SK-N-MC (cell line): ENCODE data around the gene SLC25A15.

Experiments
- DNase-seq: peaks from one replicate; pipeline ENCODE4 v3.0.0-alpha.2; 2011; ENCODE audit warnings: low read depth, low spot score
- H3K27ac ChIP-seq: fragments of 200-600 bp; sonication (generic); 2 replicates; pipeline ENCODE4 v1.5.1; 2016; ENCODE audit warnings: mixed run types
- H3K36me3 ChIP-seq: fragments of 200-600 bp; sonication (generic); 2 replicates; pipeline ENCODE4 v1.6.1; 2017; ENCODE audit warnings: antibody characterized with exemption, low read length, mixed read lengths; ENCODE audit not compliant: insufficient read depth
- H3K4me3 ChIP-seq: fragments of 200-600 bp; sonication (generic); 2 replicates; pipeline ENCODE4 v1.5.1; 2016
- H3K9ac ChIP-seq: fragments of 200-600 bp; sonication (generic); 2 replicates; pipeline ENCODE4 v1.8.0; 2017; ENCODE audit warnings: mixed run types, mixed read lengths; ENCODE audit not compliant: insufficient read length
- H3K9me3 ChIP-seq: fragments of 200-600 bp; sonication (generic); 2 replicates; pipeline ENCODE4 v1.6.1; 2017; ENCODE audit warnings: low read depth, mild to moderate bottlenecking, antibody characterized with exemption, low read length, moderate library complexity, mixed read lengths
- EZH2 ChIP-seq: fragments of 200-600 bp; sonication (generic); IDR thresholded peaks from one replicate; pipeline ENCODE4 v1.6.1; 2017; ENCODE audit warnings: antibody characterized with exemption
- FOXP2 ChIP-seq: optimal IDR thresholded peaks from 2 replicates; pipeline ENCODE3; 2011; ENCODE audit warnings: mild to moderate bottlenecking, moderate library complexity; ENCODE audit not compliant: insufficient read depth; ENCODE audit errors: extremely low read length, control extremely low read depth
- POLR2AphosphoS5 ChIP-seq: IDR thresholded peaks from 2 replicates; pipeline ENCODE4 v1.6.1; 2012; ENCODE audit warnings: mild to moderate bottlenecking, low read depth, low read length, borderline replicate concordance

Gene SLC25A15

DNA sequence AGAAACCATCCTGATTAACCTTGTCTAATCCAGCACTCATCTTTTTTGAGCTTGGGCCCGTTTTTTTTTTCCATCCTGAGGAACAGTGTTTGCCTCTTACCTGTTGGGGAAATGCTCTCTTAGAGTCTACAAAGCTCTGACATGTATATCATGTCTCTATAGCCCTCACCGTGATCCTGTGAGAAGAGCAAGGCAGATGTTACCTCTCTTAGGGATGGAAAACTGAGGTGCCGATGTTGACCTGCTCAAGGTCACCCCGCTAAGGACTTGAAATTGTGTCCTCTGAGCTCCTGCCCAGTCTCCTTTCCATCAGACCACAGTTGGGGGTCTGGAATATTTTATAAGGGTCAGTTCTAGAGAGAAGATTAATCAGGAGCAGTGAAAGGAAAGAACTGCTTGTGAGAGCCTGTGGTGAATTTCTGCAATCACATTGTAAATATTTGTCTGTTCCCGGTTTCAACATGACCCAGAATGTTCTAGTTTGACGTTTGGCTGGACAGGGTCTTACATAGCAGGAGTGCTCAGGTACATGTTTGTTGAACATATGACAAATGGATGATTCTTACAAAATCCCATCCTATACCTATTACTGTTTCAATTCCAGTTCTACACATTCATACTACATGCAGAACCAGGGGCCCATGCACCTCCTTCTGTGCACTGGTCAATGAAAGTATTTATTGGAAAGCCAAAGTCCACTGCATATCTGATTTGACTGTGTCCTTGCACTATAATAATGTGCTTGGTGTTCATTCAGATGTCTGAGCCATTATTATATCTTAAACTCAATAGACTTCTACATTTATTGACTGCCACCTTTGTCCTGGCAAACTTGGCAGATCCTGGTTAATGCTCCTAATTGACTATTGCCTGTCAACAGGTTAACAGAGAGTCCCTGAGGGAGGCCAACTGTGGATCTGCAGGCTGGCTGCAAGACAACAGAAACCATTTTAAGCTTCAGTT, 12.1 kb downstream of the SLC25A15 start:
- Histone ChIP-seq H3K27ac (no peak overlapping the region), H3K9ac (no peak overlapping the region), H3K9me3 (no peaks in the 10 kb centered on the region), H3K4me3 (no peak overlapping the region), H3K36me3 (peaks cover 18% of the 10 kb centered on the region; the same call in 1 of the 2 replicates)
- TF ChIP-seq EZH2: no peak
- no peak for TF ChIP-seq POLR2AphosphoS5
- TF ChIP-seq FOXP2: no peak
- no peak for DNase-seq

DNA sequence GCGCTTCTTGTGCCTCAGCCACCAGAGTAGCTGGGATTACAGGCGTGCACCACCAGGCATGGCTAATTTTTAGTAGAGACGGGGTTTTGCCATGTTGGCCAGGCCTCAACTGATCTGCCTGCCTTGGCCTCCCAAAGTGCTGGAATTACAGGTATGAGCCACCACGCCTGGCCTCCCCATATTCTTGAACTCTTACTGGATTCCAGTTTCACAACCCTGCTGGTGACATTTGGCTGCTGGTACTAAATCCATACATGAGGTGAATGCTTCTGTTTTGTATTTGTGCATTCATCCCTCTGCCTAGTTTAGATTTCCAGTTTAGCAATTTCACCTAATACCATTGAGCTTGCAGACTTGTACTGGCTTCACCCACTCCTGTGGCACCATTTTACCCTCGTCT, 13.9 kb downstream of the SLC25A15 start:
- peaks cover 21% of the 10 kb centered on the region; the same call in 1 of the 2 replicates for H3K36me3 ChIP-seq

GRCh38 chr13:40806241-40806640, 16.8 kb downstream of the SLC25A15 start:
- Histone ChIP-seq H3K9ac (no peak overlapping the region), H3K27ac (no peak overlapping the region), H3K4me3 (no peak overlapping the region), H3K36me3 (peaks cover 17% of the 10 kb centered on the region; the same call in 1 of the 2 replicates), H3K9me3 (no peaks in the 10 kb centered on the region)
- TF ChIP-seq FOXP2 (no peak), EZH2 (no peak), POLR2AphosphoS5 (no peak)
- DNase-seq: no peak

More for the DNA sequence above, 13.9 kb downstream of the SLC25A15 start:
- Histone ChIP-seq H3K27ac (no peak overlapping the region), H3K9me3 (no peaks in the 10 kb centered on the region), H3K4me3 (no peak overlapping the region), H3K9ac (no peak overlapping the region)
- no peak for TF ChIP-seq POLR2AphosphoS5
- no peak for TF ChIP-seq EZH2
- TF ChIP-seq FOXP2: no peak
- no peak for DNase-seq

DNA sequence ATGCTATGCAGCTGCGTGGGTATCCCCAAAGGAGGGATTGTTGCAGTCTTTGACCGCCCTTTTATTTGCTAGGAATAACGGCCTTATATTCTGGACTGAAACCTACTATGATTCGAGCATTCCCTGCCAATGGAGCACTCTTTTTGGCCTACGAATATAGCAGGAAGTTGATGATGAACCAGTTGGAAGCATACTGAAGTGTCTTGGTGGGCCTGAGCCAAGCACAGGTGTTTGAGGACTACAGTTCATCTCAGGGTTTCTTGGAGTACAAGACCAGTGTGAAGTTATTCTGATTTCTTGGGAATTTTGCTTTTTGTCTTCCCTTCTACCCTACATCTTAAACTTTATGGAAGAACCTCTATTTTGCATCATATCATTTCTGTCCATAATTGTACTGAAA, 20.1 kb downstream of the SLC25A15 start:
- Histone ChIP-seq H3K36me3 (peaks cover 17% of the 10 kb centered on the region; the same call in 1 of the 2 replicates), H3K9ac (no peak overlapping the region), H3K4me3 (no peak overlapping the region), H3K9me3 (no peaks in the 10 kb centered on the region), H3K27ac (no peak overlapping the region)
- no peak for TF ChIP-seq FOXP2
- no peak for TF ChIP-seq POLR2AphosphoS5
- no peak for TF ChIP-seq EZH2
- DNase-seq: no peak

DNA sequence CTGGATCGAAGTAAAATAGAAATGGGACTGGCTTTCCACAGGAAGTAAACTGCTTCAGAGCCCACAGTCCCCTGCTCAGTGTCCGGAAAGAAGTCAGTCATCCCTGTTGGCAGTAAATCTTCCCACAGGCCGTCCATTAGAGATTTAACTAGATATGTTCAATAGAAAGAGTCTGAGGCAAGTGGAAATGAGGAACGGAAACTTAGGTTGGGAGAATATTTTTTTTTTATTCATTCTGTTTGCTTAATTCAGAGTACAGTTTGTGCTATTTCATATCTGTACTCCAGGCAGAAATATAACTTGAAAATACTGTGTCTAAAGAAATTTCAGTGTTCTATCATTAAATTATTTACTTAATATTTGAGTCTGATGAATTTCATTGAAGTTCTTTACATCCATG, 22.7 kb downstream of the SLC25A15 start:
- Histone ChIP-seq H3K9ac (no peak overlapping the region), H3K27ac (no peak overlapping the region), H3K4me3 (no peak overlapping the region), H3K9me3 (no peaks in the 10 kb centered on the region), H3K36me3 (peaks cover 7% of the 10 kb centered on the region; the same call in 1 of the 2 replicates)
- no peak for DNase-seq
- TF ChIP-seq POLR2AphosphoS5: no peak
- no peak for TF ChIP-seq FOXP2
- no peak for TF ChIP-seq EZH2

GRCh38 chr13:40812724-40813445, 23.5 kb downstream of the SLC25A15 start:
- Histone ChIP-seq H3K9ac (no peak overlapping the region), H3K4me3 (no peak overlapping the region), H3K36me3 (peaks cover 6% of the 10 kb centered on the region; the same call in 1 of the 2 replicates), H3K27ac (no peak overlapping the region), H3K9me3 (no peaks in the 10 kb centered on the region)
- DNase-seq: no peak
- no peak for TF ChIP-seq POLR2AphosphoS5
- TF ChIP-seq FOXP2: no peak
- TF ChIP-seq EZH2: no peak

- Histone ChIP-seq H3K4me3 (no peak overlapping the region), H3K9me3 (no peaks in the 10 kb centered on the region), H3K9ac (no peak overlapping the region), H3K36me3 (peaks cover 3% of the 10 kb centered on the region; the same call in 1 of the 2 replicates), H3K27ac (no peak overlapping the region)
- TF ChIP-seq POLR2AphosphoS5 (no peak), EZH2 (no peak), FOXP2 (no peak)
- DNase-seq: no peak
These were observed 24.4 kb downstream of the SLC25A15 start for GRCh38 chr13:40813667-40814454.
